ENCODE measurements around the gene WNT3. TPM values are rescaled to one million over a fixed set of nuclear protein-coding genes. Genes with fewer than 3 reads are reported as not detected.
"Not testable (repeated sequence)": the region's sequence is repeated elsewhere in the genome, so short reads cannot be mapped to it uniquely, and the experiment has no call there.

WNT3 gene
- total RNA-seq, 4 donors from 2014 or later = 26.7 to 57.9 (median 46.6) TPM

GRCh38 chr17:46796084-46796483 lies 22.4 kb downstream of the WNT3 start:
- WGBS, 2 donors = 62 to 64% methylated on average over 3 of the region's 3 CpGs
- intact Hi-C loops (cut with DNase I; ENCODE audit: low total_unique reads) = no loop called here
- H3K4me3 ChIP-seq (ENCODE audit: low read depth, poor library complexity, severe bottlenecking) = no peak overlapping the region
- TF ChIP-seq, protein P1, sequence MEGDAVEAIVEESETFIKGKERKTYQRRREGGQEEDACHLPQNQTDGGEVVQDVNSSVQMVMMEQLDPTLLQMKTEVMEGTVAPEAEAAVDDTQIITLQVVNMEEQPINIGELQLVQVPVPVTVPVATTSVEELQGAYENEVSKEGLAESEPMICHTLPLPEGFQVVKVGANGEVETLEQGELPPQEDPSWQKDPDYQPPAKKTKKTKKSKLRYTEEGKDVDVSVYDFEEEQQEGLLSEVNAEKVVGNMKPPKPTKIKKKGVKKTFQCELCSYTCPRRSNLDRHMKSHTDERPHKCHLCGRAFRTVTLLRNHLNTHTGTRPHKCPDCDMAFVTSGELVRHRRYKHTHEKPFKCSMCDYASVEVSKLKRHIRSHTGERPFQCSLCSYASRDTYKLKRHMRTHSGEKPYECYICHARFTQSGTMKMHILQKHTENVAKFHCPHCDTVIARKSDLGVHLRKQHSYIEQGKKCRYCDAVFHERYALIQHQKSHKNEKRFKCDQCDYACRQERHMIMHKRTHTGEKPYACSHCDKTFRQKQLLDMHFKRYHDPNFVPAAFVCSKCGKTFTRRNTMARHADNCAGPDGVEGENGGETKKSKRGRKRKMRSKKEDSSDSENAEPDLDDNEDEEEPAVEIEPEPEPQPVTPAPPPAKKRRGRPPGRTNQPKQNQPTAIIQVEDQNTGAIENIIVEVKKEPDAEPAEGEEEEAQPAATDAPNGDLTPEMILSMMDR (IDR thresholded peaks at IDR 0.05) = no peak
- no peak for TF ChIP-seq POLR2A (IDR thresholded peaks at IDR 0.05)
- DNase-seq (ENCODE audit: low spot score in 2 of 2) = no peak

- TF ChIP-seq, protein P1 (IDR thresholded peaks at IDR 0.05) = no peak
- TF ChIP-seq POLR2A (IDR thresholded peaks at IDR 0.05) = no peak
- intact Hi-C loops (cut with DNase I; ENCODE audit: low total_unique reads) = no loop called here
- H3K4me3 ChIP-seq (ENCODE audit: low read depth, poor library complexity, severe bottlenecking) = no peak overlapping the region
- no peak for DNase-seq (ENCODE audit: low spot score in 2 of 2)
- 48 to 55% methylated on average over 14 to 15 of the region's 15 CpGs for WGBS, 2 donors
Observed at GRCh38 chr17:46795379-46795952, 23.0 kb downstream of the WNT3 start.

GRCh38 chr17:46794318-46794717 lies 24.2 kb downstream of the WNT3 start:
- 73 to 75% methylated on average over 5 of the region's 5 CpGs for WGBS, 2 donors
- intact Hi-C loops (cut with DNase I; ENCODE audit: low total_unique reads) = no loop called here
- H3K4me3 ChIP-seq (ENCODE audit: low read depth, poor library complexity, severe bottlenecking) = no peak overlapping the region
- TF ChIP-seq POLR2A (IDR thresholded peaks at IDR 0.05) = no peak
- TF ChIP-seq, protein P1 (IDR thresholded peaks at IDR 0.05) = no peak
- DNase-seq (ENCODE audit: low spot score in 2 of 2) = no peak

DNA sequence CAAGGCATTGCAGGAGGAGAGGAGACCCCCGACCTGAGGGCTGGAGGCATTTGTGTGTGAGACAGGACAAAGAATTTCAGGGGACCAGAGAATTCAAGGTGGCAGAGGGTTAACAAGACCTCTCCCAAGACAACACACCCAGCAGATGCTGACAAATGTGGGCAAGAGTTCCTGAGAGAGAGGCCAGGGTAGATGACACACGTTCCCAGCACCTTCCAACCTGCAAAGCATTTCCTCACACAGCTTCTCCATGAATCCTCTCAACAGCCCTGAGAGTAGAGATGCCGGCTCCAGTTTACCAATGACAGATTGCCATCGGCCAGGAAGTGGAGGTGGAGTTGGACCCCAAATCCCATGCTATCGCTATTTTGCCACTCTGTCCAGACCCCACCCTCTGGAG lies 25.0 kb downstream of the WNT3 start:
- intact Hi-C loops (cut with DNase I; ENCODE audit: low total_unique reads) = no loop called here
- no peak overlapping the region for H3K4me3 ChIP-seq (ENCODE audit: low read depth, poor library complexity, severe bottlenecking)
- 40 to 48% methylated on average over 5 of the region's 5 CpGs for WGBS, 2 donors

GRCh38 chr17:46793023-46793422 lies 25.5 kb downstream of the WNT3 start:
- intact Hi-C loops (cut with DNase I; ENCODE audit: low total_unique reads) = not testable (repeated sequence)

More for the DNA sequence above, 25.0 kb downstream of the WNT3 start:
- TF ChIP-seq, protein P1 (IDR thresholded peaks at IDR 0.05) = no peak
- TF ChIP-seq POLR2A (IDR thresholded peaks at IDR 0.05) = no peak
- no peak for DNase-seq (ENCODE audit: low spot score in 2 of 2)

GRCh38 chr17:46792071-46792470 lies 26.4 kb downstream of the WNT3 start:
- DNase-seq (ENCODE audit: low spot score in 2 of 2) = no peak
- no peak overlapping the region for H3K4me3 ChIP-seq (ENCODE audit: low read depth, poor library complexity, severe bottlenecking)
- TF ChIP-seq, protein P1 (IDR thresholded peaks at IDR 0.05) = no peak
- TF ChIP-seq POLR2A (IDR thresholded peaks at IDR 0.05) = no peak
- WGBS, 2 donors = 82 to 84% methylated on average over 4 of the region's 4 CpGs
- intact Hi-C loops (cut with DNase I; ENCODE audit: low total_unique reads) = no loop called here

More at GRCh38 chr17:46793023-46793422, 25.5 kb downstream of the WNT3 start:
- DNase-seq (ENCODE audit: low spot score in 2 of 2); H3K4me3 ChIP-seq (ENCODE audit: low read depth, poor library complexity, severe bottlenecking): not testable (repeated sequence)
- WGBS, 2 donors = 88 to 95% methylated on average over 6 of the region's 6 CpGs

Data from lower leg skin (tissue), 4 donors.